GM23338 (cell line): Measurements from ENCODE around the gene SLCO3A1. TPM values are rescaled to one million over a fixed set of nuclear protein-coding genes. Genes with fewer than 3 reads are reported as not detected.

Experiments
- ATAC-seq: fragments of 200-7000 bp; cut with Tn5 transposase; 3 replicates; pipeline ENCODE4 v1.9.1; 2020
- DNase-seq: peaks from one replicate; pipeline ENCODE4 v3.0.0-alpha.2; 2015; ENCODE audit warnings: low spot score
- H2AFZ ChIP-seq: fragments of 200-600 bp; sonication (generic); 2 replicates; pipeline ENCODE4 v1.8.0; 2016; ENCODE audit warnings: antibody characterized with exemption, mild to moderate bottlenecking, moderate library complexity
- H3F3A ChIP-seq: fragments of 200-600 bp; sonication (generic); replicated peaks from 2 replicates; pipeline ENCODE4 v1.8.0; 2017; ENCODE audit warnings: antibody characterized with exemption, mixed run types, low read depth
- H3K27ac ChIP-seq: fragments of 200-600 bp; sonication (generic); 2 replicates; pipeline ENCODE4 v1.6.1; 2016; ENCODE audit warnings: low read depth
- H3K27me3 ChIP-seq: fragments of 200-600 bp; sonication (generic); 2 replicates; pipeline ENCODE4 v1.8.0; 2016; ENCODE audit warnings: mild to moderate bottlenecking, mixed run types, moderate library complexity; ENCODE audit not compliant: insufficient read depth
- H3K36me3 ChIP-seq: fragments of 200-600 bp; sonication (generic); 2 replicates; pipeline ENCODE4 v1.8.0; 2016; ENCODE audit warnings: mild to moderate bottlenecking; ENCODE audit not compliant: insufficient read depth
- H3K4me1 ChIP-seq: fragments of 200-600 bp; sonication (generic); 2 replicates; pipeline ENCODE4 v1.8.0; 2016; ENCODE audit warnings: mild to moderate bottlenecking, moderate library complexity; ENCODE audit not compliant: insufficient read depth
- H3K4me2 ChIP-seq: fragments of 200-600 bp; sonication (generic); 2 replicates; pipeline ENCODE4 v1.7.1; 2017; ENCODE audit warnings: mixed run types
- H3K4me3 ChIP-seq: fragments of 200-600 bp; sonication (generic); 2 replicates; pipeline ENCODE4 v1.6.1; 2016; ENCODE audit warnings: mixed run types
- H3K79me2 ChIP-seq: fragments of 200-600 bp; sonication (generic); replicated peaks from 2 replicates; pipeline ENCODE4 v1.8.0; 2017; ENCODE audit warnings: mild to moderate bottlenecking; ENCODE audit not compliant: insufficient read depth
- H3K9me2 ChIP-seq: fragments of 200-600 bp; sonication (generic); 2 replicates; pipeline ENCODE4 v1.8.0; 2017; ENCODE audit not compliant: insufficient read depth
- H4K20me1 ChIP-seq: fragments of 200-600 bp; sonication (generic); replicated peaks from 2 replicates; pipeline ENCODE4 v1.8.0; 2017; ENCODE audit warnings: mild to moderate bottlenecking; ENCODE audit not compliant: insufficient read depth
- H3K27ac Mint-ChIP-seq: 2 replicates; pipeline ENCODE4 v1.8.0; 2020; ENCODE audit warnings: inconsistent platforms, mild to moderate bottlenecking, moderate library complexity, mixed read lengths
- H3K27me3 Mint-ChIP-seq: 3 replicates; pipeline ENCODE4 v1.8.0; 2022; ENCODE audit warnings: low read depth, mild to moderate bottlenecking, moderate library complexity, mixed read lengths, inconsistent platforms; ENCODE audit not compliant: insufficient read depth, poor library complexity
- H3K36me3 Mint-ChIP-seq: 3 replicates; pipeline ENCODE4 v1.8.0; 2021; ENCODE audit warnings: low read depth, mild to moderate bottlenecking, inconsistent platforms, moderate library complexity, mixed read lengths
- H3K4me1 Mint-ChIP-seq: 3 replicates; pipeline ENCODE4 v1.8.0; 2020; ENCODE audit warnings: mild to moderate bottlenecking, inconsistent platforms, mixed read lengths
- H3K4me3 Mint-ChIP-seq: 3 replicates; pipeline ENCODE4 v1.8.0; 2021; ENCODE audit warnings: moderate library complexity, mild to moderate bottlenecking, inconsistent platforms, mixed read lengths
- H3K9me3 Mint-ChIP-seq: 3 replicates; pipeline ENCODE4 v1.8.0; 2020; ENCODE audit warnings: moderate library complexity, mild to moderate bottlenecking, inconsistent platforms, mixed read lengths
- EZH2 ChIP-seq: fragments of 200-600 bp; sonication (generic); IDR thresholded peaks from one replicate; pipeline ENCODE4 v1.8.0; 2017; ENCODE audit warnings: antibody characterized with exemption, mild to moderate bottlenecking, low read depth; ENCODE audit not compliant: unreplicated experiment
- NANOG ChIP-seq: IDR thresholded peaks from 2 replicates; pipeline ENCODE4 v1.6.1; 2016; ENCODE audit warnings: antibody characterized with exemption, borderline replicate concordance
- STAT1 ChIP-seq: IDR thresholded peaks from one replicate; pipeline ENCODE4 v1.6.1; 2016; ENCODE audit warnings: antibody characterized with exemption; ENCODE audit not compliant: unreplicated experiment
- ZNF114 ChIP-seq: fragments of 250-450 bp; sonication (Bioruptor Pico); IDR thresholded peaks from 2 replicates; pipeline ENCODE4 v1.5.0; 2020; ENCODE audit warnings: mild to moderate bottlenecking, moderate library complexity
- polyA plus RNA-seq: library from polyadenylated mRNA; unstranded; fragments of >200 nt; fragmentation: Nextera tagmentation; extraction: Ambion mirVana; gene quantifications from 2 replicates; pipeline ENCODE4 v1.2.1, GENCODE V29; 2016
- total RNA-seq: library from RNA; depleted of rRNA; stranded (reverse); fragments of >200 nt; shearing (Covaris generic); gene quantifications from 2 replicates; pipeline ENCODE4 v1.2.3, GENCODE V29; 2014
- TF ChIP-seq, protein P1 (sequence below): IDR thresholded peaks from one replicate; pipeline ENCODE4 v1.6.1; 2018; ENCODE audit warnings: antibody characterized with exemption; ENCODE audit not compliant: unreplicated experiment
- TF ChIP-seq, protein P2 (sequence below), 2 experiments: fragments of 200-600 bp in 1 of 2; sonication (generic) in 1 of 2; conservative IDR thresholded peaks; 2 replicates each; pipeline versions ENCODE4 v1.5.1 to v1.6.1; 2016 to 2017; ENCODE audit warnings: antibody characterized with exemption in 2 of 2, low read depth in 2 of 2, mild to moderate bottlenecking in 2 of 2, moderate library complexity in 1 of 2
- TF ChIP-seq, protein P3 (sequence below): fragments of 250-450 bp; sonication (Bioruptor Pico); IDR thresholded peaks from 2 replicates; pipeline ENCODE4 v1.5.0; 2020; ENCODE audit warnings: mild to moderate bottlenecking, moderate library complexity

SLCO3A1 gene
- total and polyA plus RNA-seq, 2 experiments from 2014 or later: 7.3 to 9.4 TPM

DNA sequence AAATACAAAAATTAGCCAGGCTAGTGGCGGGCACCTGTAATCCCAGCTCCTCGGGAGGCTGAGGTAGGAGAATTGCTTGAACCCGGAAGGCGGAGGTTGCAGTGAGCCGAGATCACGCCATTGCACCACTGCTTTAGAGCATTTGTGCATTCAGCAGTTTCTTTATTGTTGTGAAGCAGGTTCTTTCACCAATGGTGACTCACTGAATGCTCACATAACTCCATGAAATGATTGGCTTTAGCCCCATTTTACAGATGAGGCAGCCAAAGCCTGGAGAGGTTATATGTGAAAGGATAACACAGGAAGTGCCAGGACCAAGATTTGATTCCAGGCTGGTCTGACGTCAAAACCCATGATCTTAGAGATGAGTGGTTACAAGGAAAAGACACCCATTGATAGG is 195.2 kb downstream of the SLCO3A1 start:
- DNase-seq: no peak
- Histone ChIP-seq H3K9me2 (no peaks in the 10 kb centered on the region), H2AFZ (no peak overlapping the region), H3K36me3 (no peaks in the 10 kb centered on the region), H4K20me1 (no peaks in the 10 kb centered on the region), H3F3A (no peaks in the 10 kb centered on the region), H3K27ac (no peak overlapping the region), H3K79me2 (no peaks in the 10 kb centered on the region), H3K4me2 (no peak overlapping the region), H3K27me3 (no peaks in the 10 kb centered on the region), H3K4me3 (no peak overlapping the region), H3K4me1 (no peaks in the 10 kb centered on the region)
- no peaks in the 10 kb centered on the region for H3K36me3 Mint-ChIP-seq
- H3K27me3 Mint-ChIP-seq: peaks cover 4% of the 10 kb centered on the region
- H3K4me1 Mint-ChIP-seq: no peaks in the 10 kb centered on the region
- TF ChIP-seq, protein P1, sequence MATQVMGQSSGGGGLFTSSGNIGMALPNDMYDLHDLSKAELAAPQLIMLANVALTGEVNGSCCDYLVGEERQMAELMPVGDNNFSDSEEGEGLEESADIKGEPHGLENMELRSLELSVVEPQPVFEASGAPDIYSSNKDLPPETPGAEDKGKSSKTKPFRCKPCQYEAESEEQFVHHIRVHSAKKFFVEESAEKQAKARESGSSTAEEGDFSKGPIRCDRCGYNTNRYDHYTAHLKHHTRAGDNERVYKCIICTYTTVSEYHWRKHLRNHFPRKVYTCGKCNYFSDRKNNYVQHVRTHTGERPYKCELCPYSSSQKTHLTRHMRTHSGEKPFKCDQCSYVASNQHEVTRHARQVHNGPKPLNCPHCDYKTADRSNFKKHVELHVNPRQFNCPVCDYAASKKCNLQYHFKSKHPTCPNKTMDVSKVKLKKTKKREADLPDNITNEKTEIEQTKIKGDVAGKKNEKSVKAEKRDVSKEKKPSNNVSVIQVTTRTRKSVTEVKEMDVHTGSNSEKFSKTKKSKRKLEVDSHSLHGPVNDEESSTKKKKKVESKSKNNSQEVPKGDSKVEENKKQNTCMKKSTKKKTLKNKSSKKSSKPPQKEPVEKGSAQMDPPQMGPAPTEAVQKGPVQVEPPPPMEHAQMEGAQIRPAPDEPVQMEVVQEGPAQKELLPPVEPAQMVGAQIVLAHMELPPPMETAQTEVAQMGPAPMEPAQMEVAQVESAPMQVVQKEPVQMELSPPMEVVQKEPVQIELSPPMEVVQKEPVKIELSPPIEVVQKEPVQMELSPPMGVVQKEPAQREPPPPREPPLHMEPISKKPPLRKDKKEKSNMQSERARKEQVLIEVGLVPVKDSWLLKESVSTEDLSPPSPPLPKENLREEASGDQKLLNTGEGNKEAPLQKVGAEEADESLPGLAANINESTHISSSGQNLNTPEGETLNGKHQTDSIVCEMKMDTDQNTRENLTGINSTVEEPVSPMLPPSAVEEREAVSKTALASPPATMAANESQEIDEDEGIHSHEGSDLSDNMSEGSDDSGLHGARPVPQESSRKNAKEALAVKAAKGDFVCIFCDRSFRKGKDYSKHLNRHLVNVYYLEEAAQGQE: no peak
- TF ChIP-seq STAT1: no peak
- TF ChIP-seq, protein P2, sequence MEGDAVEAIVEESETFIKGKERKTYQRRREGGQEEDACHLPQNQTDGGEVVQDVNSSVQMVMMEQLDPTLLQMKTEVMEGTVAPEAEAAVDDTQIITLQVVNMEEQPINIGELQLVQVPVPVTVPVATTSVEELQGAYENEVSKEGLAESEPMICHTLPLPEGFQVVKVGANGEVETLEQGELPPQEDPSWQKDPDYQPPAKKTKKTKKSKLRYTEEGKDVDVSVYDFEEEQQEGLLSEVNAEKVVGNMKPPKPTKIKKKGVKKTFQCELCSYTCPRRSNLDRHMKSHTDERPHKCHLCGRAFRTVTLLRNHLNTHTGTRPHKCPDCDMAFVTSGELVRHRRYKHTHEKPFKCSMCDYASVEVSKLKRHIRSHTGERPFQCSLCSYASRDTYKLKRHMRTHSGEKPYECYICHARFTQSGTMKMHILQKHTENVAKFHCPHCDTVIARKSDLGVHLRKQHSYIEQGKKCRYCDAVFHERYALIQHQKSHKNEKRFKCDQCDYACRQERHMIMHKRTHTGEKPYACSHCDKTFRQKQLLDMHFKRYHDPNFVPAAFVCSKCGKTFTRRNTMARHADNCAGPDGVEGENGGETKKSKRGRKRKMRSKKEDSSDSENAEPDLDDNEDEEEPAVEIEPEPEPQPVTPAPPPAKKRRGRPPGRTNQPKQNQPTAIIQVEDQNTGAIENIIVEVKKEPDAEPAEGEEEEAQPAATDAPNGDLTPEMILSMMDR (conservative IDR thresholded peaks at IDR 0.05; ENCODE audit: low read depth in 2 of 2): no peak
- TF ChIP-seq NANOG: no peak
- ATAC-seq: no peak
- H3K4me3 Mint-ChIP-seq: no peak overlapping the region
- H3K27ac Mint-ChIP-seq: no peak overlapping the region
- H3K9me3 Mint-ChIP-seq: no peaks in the 10 kb centered on the region

DNA sequence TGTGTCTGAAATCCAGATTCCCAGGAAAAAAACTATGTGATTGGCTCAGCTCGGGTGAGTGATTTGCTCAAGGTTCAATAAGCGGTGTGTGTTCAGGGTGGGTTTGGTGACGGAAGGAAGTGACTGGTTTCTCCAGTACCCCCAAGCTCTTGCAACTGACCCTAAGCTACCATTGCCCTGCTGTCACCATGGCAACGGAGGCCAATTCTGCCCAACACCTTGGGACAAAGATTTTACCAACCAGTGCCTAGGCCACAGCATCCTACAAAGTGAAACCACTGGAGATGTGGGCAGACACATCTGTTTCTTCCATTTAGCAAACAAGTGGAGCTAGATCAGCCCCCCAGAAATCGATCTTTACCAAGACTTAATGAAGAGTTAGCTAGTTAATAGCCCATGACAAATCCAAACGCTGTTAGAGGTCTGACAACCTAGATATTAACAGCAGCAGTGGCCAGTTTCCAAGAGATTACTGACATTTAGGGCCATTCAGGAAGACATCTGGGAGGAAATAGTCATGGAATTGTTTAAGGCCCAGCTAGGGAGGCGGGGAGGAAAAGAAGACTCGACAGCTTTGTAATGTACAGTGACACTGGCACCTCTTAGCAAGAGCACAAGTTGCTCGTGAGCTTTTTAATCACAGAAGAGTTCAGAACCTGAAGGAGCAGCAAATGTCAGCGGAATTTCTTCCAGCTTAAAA is 195.9 kb downstream of the SLCO3A1 start:
- Histone ChIP-seq H3F3A (no peaks in the 10 kb centered on the region), H3K36me3 (no peaks in the 10 kb centered on the region), H3K79me2 (no peaks in the 10 kb centered on the region), H3K4me3 (no peak overlapping the region), H3K9me2 (no peaks in the 10 kb centered on the region), H3K27ac (no peak overlapping the region), H3K4me1 (no peaks in the 10 kb centered on the region), H2AFZ (no peak overlapping the region), H3K27me3 (no peaks in the 10 kb centered on the region), H3K4me2 (no peak overlapping the region), H4K20me1 (no peaks in the 10 kb centered on the region)
- Mint-ChIP-seq H3K27me3 (peaks cover 2% of the 10 kb centered on the region), H3K4me1 (no peaks in the 10 kb centered on the region), H3K27ac (no peak overlapping the region), H3K36me3 (no peaks in the 10 kb centered on the region), H3K4me3 (no peak overlapping the region), H3K9me3 (no peaks in the 10 kb centered on the region)
- no peak for ATAC-seq
- peak; percentile 11 for DNase-seq
- TF ChIP-seq, protein P2 (conservative IDR thresholded peaks at IDR 0.05; ENCODE audit: low read depth in 2 of 2): no peak
- TF ChIP-seq, protein P3, sequence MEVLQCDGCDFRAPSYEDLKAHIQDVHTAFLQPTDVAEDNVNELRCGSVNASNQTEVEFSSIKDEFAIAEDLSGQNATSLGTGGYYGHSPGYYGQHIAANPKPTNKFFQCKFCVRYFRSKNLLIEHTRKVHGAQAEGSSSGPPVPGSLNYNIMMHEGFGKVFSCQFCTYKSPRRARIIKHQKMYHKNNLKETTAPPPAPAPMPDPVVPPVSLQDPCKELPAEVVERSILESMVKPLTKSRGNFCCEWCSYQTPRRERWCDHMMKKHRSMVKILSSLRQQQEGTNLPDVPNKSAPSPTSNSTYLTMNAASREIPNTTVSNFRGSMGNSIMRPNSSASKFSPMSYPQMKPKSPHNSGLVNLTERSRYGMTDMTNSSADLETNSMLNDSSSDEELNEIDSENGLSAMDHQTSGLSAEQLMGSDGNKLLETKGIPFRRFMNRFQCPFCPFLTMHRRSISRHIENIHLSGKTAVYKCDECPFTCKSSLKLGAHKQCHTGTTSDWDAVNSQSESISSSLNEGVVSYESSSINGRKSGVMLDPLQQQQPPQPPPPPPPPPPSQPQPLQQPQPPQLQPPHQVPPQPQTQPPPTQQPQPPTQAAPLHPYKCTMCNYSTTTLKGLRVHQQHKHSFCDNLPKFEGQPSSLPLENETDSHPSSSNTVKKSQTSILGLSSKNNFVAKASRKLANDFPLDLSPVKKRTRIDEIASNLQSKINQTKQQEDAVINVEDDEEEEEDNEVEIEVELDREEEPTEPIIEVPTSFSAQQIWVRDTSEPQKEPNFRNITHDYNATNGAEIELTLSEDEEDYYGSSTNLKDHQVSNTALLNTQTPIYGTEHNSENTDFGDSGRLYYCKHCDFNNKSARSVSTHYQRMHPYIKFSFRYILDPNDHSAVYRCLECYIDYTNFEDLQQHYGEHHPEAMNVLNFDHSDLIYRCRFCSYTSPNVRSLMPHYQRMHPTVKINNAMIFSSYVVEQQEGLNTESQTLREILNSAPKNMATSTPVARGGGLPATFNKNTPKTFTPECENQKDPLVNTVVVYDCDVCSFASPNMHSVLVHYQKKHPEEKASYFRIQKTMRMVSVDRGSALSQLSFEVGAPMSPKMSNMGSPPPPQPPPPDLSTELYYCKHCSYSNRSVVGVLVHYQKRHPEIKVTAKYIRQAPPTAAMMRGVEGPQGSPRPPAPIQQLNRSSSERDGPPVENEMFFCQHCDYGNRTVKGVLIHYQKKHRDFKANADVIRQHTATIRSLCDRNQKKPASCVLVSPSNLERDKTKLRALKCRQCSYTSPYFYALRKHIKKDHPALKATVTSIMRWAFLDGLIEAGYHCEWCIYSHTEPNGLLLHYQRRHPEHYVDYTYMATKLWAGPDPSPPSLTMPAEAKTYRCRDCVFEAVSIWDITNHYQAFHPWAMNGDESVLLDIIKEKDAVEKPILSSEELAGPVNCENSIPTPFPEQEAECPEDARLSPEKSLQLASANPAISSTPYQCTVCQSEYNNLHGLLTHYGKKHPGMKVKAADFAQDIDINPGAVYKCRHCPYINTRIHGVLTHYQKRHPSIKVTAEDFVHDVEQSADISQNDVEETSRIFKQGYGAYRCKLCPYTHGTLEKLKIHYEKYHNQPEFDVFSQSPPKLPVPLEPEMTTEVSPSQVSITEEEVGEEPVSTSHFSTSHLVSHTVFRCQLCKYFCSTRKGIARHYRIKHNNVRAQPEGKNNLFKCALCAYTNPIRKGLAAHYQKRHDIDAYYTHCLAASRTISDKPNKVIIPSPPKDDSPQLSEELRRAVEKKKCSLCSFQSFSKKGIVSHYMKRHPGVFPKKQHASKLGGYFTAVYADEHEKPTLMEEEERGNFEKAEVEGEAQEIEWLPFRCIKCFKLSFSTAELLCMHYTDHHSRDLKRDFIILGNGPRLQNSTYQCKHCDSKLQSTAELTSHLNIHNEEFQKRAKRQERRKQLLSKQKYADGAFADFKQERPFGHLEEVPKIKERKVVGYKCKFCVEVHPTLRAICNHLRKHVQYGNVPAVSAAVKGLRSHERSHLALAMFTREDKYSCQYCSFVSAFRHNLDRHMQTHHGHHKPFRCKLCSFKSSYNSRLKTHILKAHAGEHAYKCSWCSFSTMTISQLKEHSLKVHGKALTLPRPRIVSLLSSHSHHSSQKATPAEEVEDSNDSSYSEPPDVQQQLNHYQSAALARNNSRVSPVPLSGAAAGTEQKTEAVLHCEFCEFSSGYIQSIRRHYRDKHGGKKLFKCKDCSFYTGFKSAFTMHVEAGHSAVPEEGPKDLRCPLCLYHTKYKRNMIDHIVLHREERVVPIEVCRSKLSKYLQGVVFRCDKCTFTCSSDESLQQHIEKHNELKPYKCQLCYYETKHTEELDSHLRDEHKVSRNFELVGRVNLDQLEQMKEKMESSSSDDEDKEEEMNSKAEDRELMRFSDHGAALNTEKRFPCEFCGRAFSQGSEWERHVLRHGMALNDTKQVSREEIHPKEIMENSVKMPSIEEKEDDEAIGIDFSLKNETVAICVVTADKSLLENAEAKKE (CRISPR knock-in tag): no peak
- TF ChIP-seq EZH2 (no peak), ZNF114 (CRISPR knock-in tag) (no peak)
